Esophagus squamous epithelium (tissue), 5 donors: ENCODE measurements around the gene TCF21. TPM values are rescaled to one million over a fixed set of nuclear protein-coding genes. Genes with fewer than 3 reads are reported as not detected.

ENCODE experiments used
- DNase-seq: peaks from one replicate; lab custom pipeline; 2025; lab: John Stamatoyannopoulos, UW
- H3K27ac ChIP-seq, 4 donors: fragments of 200-600 bp; sonication (generic); one replicate each; pipeline ENCODE4 v1.5.1; 2016 to 2019; ENCODE audit warnings: mild to moderate bottlenecking in 1 of 4
- H3K27me3 ChIP-seq, 4 donors: fragments of 200-600 bp; sonication (generic); 1 replicate in 3 of 4; 2 replicates in 1 of 4; pipeline versions ENCODE4 v1.5.1 to v1.6.0; 2017 to 2021; ENCODE audit warnings: antibody characterized with exemption in 1 of 4
- H3K36me3 ChIP-seq, 3 donors: fragments of 200-600 bp; sonication (generic); one replicate each; pipeline ENCODE4 v1.5.1; 2016 to 2019
- H3K4me1 ChIP-seq, 3 donors: fragments of 200-600 bp; sonication (generic); one replicate each; pipeline ENCODE4 v1.5.1; 2017 to 2019
- H3K4me3 ChIP-seq, 4 donors: fragments of 200-600 bp; sonication (generic); 1 replicate in 3 of 4; 2 replicates in 1 of 4; pipeline ENCODE4 v1.5.1; 2016 to 2019; ENCODE audit warnings: mild to moderate bottlenecking in 2 of 4, moderate library complexity in 1 of 4
- H3K9me3 ChIP-seq, 3 donors: fragments of 200-600 bp; sonication (generic); one replicate each; pipeline ENCODE4 v1.5.1; 2016 to 2019
- POLR2A ChIP-seq, 4 donors: fragments of 450-650 bp; IDR thresholded peaks; one replicate each; pipeline ENCODE4 v1.6.1; 2017; ENCODE audit warnings: antibody characterized with exemption in 4 of 4, mild to moderate bottlenecking in 4 of 4, moderate library complexity in 3 of 4
- WGBS, 2 donors: methylation state at CpG; one replicate each; pipeline ENCODE4 v1.1.5; 2018; 5-methylcytosine and 5-hydroxymethylcytosine counted together
- intact Hi-C: fragments of 100-400 bp; cut with DNase I; formaldehyde crosslinking; loops from one replicate; pipeline ENCODE4 v1.15.0; 2022
- total RNA-seq, 4 donors: library from RNA; depleted of rRNA; stranded (reverse); fragments of >200 nt; gene quantifications; one replicate each; pipeline ENCODE4 v1.1.0, GENCODE V29; 2016
- TF ChIP-seq, protein P1 (sequence below), 6 experiments: fragments of 450-650 bp in 4 of 6; fragments of 200-600 bp in 2 of 6; sonication (generic) in 2 of 6; IDR thresholded peaks; one replicate each; pipeline ENCODE4 v1.5.1; 2016 to 2019; ENCODE audit warnings: antibody characterized with exemption in 6 of 6, mild to moderate bottlenecking in 4 of 6, moderate library complexity in 4 of 6
- donor health status: DM: yes; HTN: yes; CAD: no.

Gene TCF21
- total RNA-seq: 10 to 100 TPM in 1 of 4 donors, 1 to 10 TPM in 2, under 1 TPM in 1; 0.61 to 21.0 (median 4.1) TPM

GRCh38 chr6:133888929-133889556, at the start of gene TCF21:
TCF21 (plus strand) TSS chr6:133889113; CDS start chr6:133889398, 285 bp downstream.
- Histone ChIP-seq H3K27me3 (peaks cover 0 to 92% (median 7%) of the 10 kb centered on the region in 4 donors), H3K36me3 (no peaks in the 10 kb centered on the region), H3K9me3 (no peaks in the 10 kb centered on the region), H3K4me1 (peaks cover 5 to 53% (median 6%) of the 10 kb centered on the region in 3 donors), H3K4me3 (peak within 1 kb of the TSS; percentile 28 to 65 (median 54)), H3K27ac (peak within 1 kb of the TSS; percentile 77 to 94 (median 91))
- 22 to 26% methylated on average over 8 to 20 of the region's 22 CpGs for WGBS, 2 donors
- TF ChIP-seq, protein P1, sequence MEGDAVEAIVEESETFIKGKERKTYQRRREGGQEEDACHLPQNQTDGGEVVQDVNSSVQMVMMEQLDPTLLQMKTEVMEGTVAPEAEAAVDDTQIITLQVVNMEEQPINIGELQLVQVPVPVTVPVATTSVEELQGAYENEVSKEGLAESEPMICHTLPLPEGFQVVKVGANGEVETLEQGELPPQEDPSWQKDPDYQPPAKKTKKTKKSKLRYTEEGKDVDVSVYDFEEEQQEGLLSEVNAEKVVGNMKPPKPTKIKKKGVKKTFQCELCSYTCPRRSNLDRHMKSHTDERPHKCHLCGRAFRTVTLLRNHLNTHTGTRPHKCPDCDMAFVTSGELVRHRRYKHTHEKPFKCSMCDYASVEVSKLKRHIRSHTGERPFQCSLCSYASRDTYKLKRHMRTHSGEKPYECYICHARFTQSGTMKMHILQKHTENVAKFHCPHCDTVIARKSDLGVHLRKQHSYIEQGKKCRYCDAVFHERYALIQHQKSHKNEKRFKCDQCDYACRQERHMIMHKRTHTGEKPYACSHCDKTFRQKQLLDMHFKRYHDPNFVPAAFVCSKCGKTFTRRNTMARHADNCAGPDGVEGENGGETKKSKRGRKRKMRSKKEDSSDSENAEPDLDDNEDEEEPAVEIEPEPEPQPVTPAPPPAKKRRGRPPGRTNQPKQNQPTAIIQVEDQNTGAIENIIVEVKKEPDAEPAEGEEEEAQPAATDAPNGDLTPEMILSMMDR (IDR thresholded peaks at IDR 0.05): no peak
- TF ChIP-seq POLR2A (IDR thresholded peaks at IDR 0.05): peak in 2 of 4 donors; percentile 71 to 83
- intact Hi-C loops: no loop called here
- DNase-seq: no peak

- intact Hi-C loops: no loop called here
- no peak for DNase-seq
- TF ChIP-seq POLR2A (IDR thresholded peaks at IDR 0.05): no peak
- TF ChIP-seq, protein P1 (IDR thresholded peaks at IDR 0.05): no peak
- WGBS, 2 donors: 14 to 24% methylated on average over 3 of the region's 3 CpGs
- Histone ChIP-seq H3K36me3 (no peaks in the 10 kb centered on the region), H3K27ac (no peak overlapping the region), H3K9me3 (no peaks in the 10 kb centered on the region), H3K27me3 (no peaks in the 10 kb centered on the region), H3K4me3 (no peak overlapping the region), H3K4me1 (peaks cover 0 to 9% (median 0%) of the 10 kb centered on the region in 3 donors)
Observed at GRCh38 chr6:133841176-133841575, 47.7 kb upstream of the TCF21 start.

GRCh38 chr6:133843098-133843497, 45.8 kb upstream of the TCF21 start:
- DNase-seq: no peak
- TF ChIP-seq, protein P1 (IDR thresholded peaks at IDR 0.05): no peak
- TF ChIP-seq POLR2A (IDR thresholded peaks at IDR 0.05): no peak
- Histone ChIP-seq H3K27ac (no peak overlapping the region), H3K4me1 (peaks cover 0 to 1% (median 0%) of the 10 kb centered on the region in 3 donors), H3K27me3 (no peaks in the 10 kb centered on the region), H3K36me3 (no peaks in the 10 kb centered on the region), H3K9me3 (no peaks in the 10 kb centered on the region), H3K4me3 (no peak overlapping the region)
- WGBS, 2 donors: 75 to 89% methylated on average over 2 of the region's 2 CpGs
- intact Hi-C loops: no loop called here

DNA sequence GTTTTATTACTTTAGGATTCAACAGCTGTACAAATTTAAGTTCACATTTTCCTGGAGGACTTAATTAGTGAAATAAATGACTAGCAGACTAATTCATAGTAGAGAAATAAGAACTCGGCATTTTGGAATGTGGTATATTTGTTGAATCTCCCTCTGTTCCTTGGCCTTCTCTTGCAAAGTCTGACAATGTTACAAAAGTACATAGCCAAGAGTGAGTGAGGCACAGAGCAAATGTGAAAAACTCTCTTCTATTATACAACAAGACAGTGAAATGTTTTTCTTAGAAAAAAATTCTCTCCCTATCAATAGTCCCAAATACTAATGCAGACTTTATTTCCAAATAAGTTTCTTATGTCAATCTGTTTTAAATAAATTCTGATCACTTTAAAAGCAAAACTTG, 44.2 kb upstream of the TCF21 start:
- intact Hi-C loops: no loop called here
- Histone ChIP-seq H3K4me1 (no peaks in the 10 kb centered on the region), H3K9me3 (no peaks in the 10 kb centered on the region), H3K36me3 (no peaks in the 10 kb centered on the region), H3K27ac (no peak overlapping the region), H3K4me3 (no peak overlapping the region), H3K27me3 (no peaks in the 10 kb centered on the region)
- no peak for DNase-seq
- WGBS, 2 donors: 35 to 55% methylated on average over 1 of the region's 1 CpG
- TF ChIP-seq POLR2A (IDR thresholded peaks at IDR 0.05): no peak
- TF ChIP-seq, protein P1 (IDR thresholded peaks at IDR 0.05): no peak

DNA sequence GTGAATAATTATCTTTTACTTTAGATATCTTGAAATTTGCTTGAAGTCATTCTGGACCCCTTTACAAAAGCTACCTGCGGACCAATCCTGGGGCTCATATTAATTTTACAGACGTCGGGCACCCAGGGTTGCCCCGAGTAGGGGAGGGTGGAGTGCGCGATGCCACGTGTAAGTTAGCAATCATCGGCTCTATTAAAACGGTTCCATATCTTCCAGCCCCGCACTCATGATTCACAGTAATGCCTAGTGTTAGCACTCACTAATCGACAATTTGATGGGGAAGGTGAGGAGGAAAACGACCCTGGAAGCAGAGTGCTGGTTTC, 34.9 kb upstream of the TCF21 start:
- no peak for DNase-seq
- TF ChIP-seq, protein P1 (IDR thresholded peaks at IDR 0.05): no peak
- no peak for TF ChIP-seq POLR2A (IDR thresholded peaks at IDR 0.05)
- H3K4me1 ChIP-seq: peaks cover 0 to 9% (median 0%) of the 10 kb centered on the region in 3 donors
- WGBS, 2 donors: 23 to 40% methylated on average over 10 to 12 of the region's 12 CpGs
- H3K27ac ChIP-seq: no peak overlapping the region
- peaks cover 0 to 55% (median 9%) of the 10 kb centered on the region in 4 donors for H3K27me3 ChIP-seq
- intact Hi-C loops: no loop called here
- no peaks in the 10 kb centered on the region for H3K36me3 ChIP-seq
- no peak overlapping the region for H3K4me3 ChIP-seq
- H3K9me3 ChIP-seq: peaks cover 0 to under 1% (median 0%) of the 10 kb centered on the region in 3 donors
